Measurements from ENCODE around the gene CLEC2D. TPM values are rescaled to one million over a fixed set of nuclear protein-coding genes. Genes with fewer than 3 reads are reported as not detected.

The CLEC2D gene
- total RNA-seq, 1 donor from 2014 or later: 4.6 TPM

DNA sequence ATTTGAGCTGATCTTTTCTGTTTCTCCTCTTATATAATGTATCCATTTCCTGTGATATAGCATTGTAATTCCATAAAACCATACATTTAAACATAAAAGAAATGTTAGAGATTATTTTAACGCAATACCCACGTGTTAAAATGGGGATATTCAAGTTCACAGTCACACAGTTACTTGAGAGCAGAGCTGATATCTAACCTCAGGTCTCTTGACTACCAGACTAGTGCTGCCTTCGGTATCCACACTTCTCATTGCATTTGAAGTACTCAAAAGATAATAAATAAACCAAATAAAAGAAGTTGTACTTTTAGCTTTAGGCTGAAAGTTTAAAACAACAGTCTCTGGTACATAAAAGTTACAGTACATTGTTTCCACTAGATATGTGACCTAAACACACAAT is 60.5 kb downstream of the CLEC2D start:
- H3K36me3 Mint-ChIP-seq (ENCODE audit: low read depth): no peaks in the 10 kb centered on the region
- H3K4me1 Mint-ChIP-seq (ENCODE audit: low read depth): peaks cover 5% of the 10 kb centered on the region
- no peak overlapping the region for H3K4me3 Mint-ChIP-seq (ENCODE audit: unreplicated experiment)
- TF ChIP-seq CTCF (IDR thresholded peaks at IDR 0.05): no peak
- no peak for DNase-seq (ENCODE audit: low spot score)
- H3K9me3 Mint-ChIP-seq (ENCODE audit: low read depth): no peaks in the 10 kb centered on the region
- H3K27ac Mint-ChIP-seq (ENCODE audit: unreplicated experiment): no peak overlapping the region
- no peaks in the 10 kb centered on the region for H3K27me3 Mint-ChIP-seq (ENCODE audit: low read depth)

GRCh38 chr12:9730591-9730990 is 61.1 kb downstream of the CLEC2D start:
- peaks cover 5% of the 10 kb centered on the region for H3K4me1 Mint-ChIP-seq (ENCODE audit: low read depth)
- DNase-seq (ENCODE audit: low spot score): no peak
- H3K27ac Mint-ChIP-seq (ENCODE audit: unreplicated experiment): no peak overlapping the region
- H3K9me3 Mint-ChIP-seq (ENCODE audit: low read depth): no peaks in the 10 kb centered on the region
- no peaks in the 10 kb centered on the region for H3K27me3 Mint-ChIP-seq (ENCODE audit: low read depth)
- no peaks in the 10 kb centered on the region for H3K36me3 Mint-ChIP-seq (ENCODE audit: low read depth)
- no peak overlapping the region for H3K4me3 Mint-ChIP-seq (ENCODE audit: unreplicated experiment)
- TF ChIP-seq CTCF (IDR thresholded peaks at IDR 0.05): no peak

DNA sequence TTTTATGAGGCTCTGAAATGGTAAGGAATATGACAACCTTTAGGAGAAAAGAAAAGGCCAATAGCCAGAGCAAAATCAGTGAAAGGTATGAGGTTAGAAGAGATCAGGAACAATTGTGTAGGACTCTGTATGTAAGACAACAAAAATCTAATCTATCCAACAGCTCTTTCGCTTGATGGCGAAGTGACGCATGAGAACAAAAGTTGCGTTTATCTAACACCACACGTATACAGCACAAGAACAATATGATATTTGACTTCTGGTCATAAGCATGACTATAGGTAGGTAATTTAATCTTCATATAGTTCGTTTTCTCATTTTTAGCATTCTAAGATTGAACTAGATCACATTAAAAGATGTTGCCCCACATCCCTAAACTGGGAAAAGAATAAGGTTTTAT is 61.9 kb downstream of the CLEC2D start:
- no peaks in the 10 kb centered on the region for H3K36me3 Mint-ChIP-seq (ENCODE audit: low read depth)
- TF ChIP-seq CTCF (IDR thresholded peaks at IDR 0.05): no peak
- no peaks in the 10 kb centered on the region for H3K27me3 Mint-ChIP-seq (ENCODE audit: low read depth)
- no peak for DNase-seq (ENCODE audit: low spot score)
- no peak overlapping the region for H3K4me3 Mint-ChIP-seq (ENCODE audit: unreplicated experiment)
- no peaks in the 10 kb centered on the region for H3K9me3 Mint-ChIP-seq (ENCODE audit: low read depth)
- H3K27ac Mint-ChIP-seq (ENCODE audit: unreplicated experiment): no peak overlapping the region
- peaks cover 5% of the 10 kb centered on the region for H3K4me1 Mint-ChIP-seq (ENCODE audit: low read depth)

DNA sequence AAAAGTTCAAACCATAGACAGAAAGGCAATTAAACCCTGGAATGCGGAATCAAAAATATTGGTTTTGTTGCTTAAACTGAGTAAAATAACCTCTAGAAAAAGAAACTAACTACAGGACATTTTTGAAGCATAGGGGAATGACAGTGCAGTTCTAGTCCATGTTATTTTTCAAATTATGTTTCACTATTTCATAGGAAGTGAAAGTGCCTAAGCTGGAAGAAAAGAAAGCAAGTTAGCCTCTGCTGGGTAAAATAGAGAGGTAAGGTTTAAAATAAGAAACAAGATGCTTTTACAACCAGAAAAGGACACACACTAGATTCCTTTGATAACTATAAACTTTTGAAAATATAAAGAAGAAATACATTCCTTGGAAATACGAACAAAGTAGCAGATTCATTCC is 62.3 kb downstream of the CLEC2D start:
- Mint-ChIP-seq H3K27me3 (ENCODE audit: low read depth) (no peaks in the 10 kb centered on the region), H3K4me1 (ENCODE audit: low read depth) (peaks cover 5% of the 10 kb centered on the region), H3K27ac (ENCODE audit: unreplicated experiment) (no peak overlapping the region), H3K36me3 (ENCODE audit: low read depth) (no peaks in the 10 kb centered on the region), H3K9me3 (ENCODE audit: low read depth) (no peaks in the 10 kb centered on the region), H3K4me3 (ENCODE audit: unreplicated experiment) (no peak overlapping the region)
- no peak for TF ChIP-seq CTCF (IDR thresholded peaks at IDR 0.05)
- DNase-seq (ENCODE audit: low spot score): no peak

DNA sequence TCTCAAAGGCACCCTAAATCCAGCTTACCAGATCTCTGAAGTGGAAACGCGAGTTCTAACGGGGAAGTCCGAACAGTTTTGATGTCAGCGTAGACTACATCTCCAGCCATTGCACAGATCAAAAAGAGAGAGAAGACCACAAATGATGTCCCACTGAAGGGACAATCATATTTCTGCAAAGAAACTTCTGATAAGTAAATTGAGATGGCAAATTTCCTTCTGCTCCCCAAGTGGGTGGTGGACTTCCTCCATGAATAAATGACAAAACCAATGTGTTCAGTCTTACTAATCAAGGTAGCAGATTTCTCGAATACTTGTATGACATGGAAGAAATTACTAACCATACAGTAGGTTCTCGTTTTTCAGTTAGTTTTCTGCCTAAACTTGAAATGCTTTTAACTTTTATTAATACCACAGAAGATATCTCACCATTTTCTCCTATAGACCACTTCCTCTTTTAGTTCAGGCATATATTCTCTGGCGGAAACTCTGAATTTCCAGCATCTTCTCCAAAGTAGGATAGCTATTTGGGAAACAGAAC is 63.5 kb downstream of the CLEC2D start, which contains the start of gene CLECL1:
Gene CLECL1, minus strand, starts transcription at position 177 of the 541 bp plus-strand sequence.
- H3K9me3 Mint-ChIP-seq (ENCODE audit: low read depth): no peaks in the 10 kb centered on the region

More for the DNA sequence above, 63.5 kb downstream of the CLEC2D start, which contains the start of gene CLECL1:
- no peak for TF ChIP-seq CTCF (IDR thresholded peaks at IDR 0.05)
- DNase-seq (ENCODE audit: low spot score): no peak
- Mint-ChIP-seq H3K4me1 (ENCODE audit: low read depth) (peaks cover 5% of the 10 kb centered on the region), H3K27me3 (ENCODE audit: low read depth) (no peaks in the 10 kb centered on the region), H3K27ac (ENCODE audit: unreplicated experiment) (no peak within 1 kb of the TSS), H3K36me3 (ENCODE audit: low read depth) (no peaks in the 10 kb centered on the region), H3K4me3 (ENCODE audit: unreplicated experiment) (no peak within 1 kb of the TSS)

All from chondrocyte (in vitro differentiated cells).